ENCODE measurements around the gene ADAMTS6. TPM values are rescaled to one million over a fixed set of nuclear protein-coding genes. Genes with fewer than 3 reads are reported as not detected.

Gene ADAMTS6
- total RNA-seq, 1 experiment from 2014 or later = 2.8 TPM

GRCh38 chr5:65229841-65230240, 251.9 kb downstream of the ADAMTS6 start:
- no peak for ATAC-seq
- DNase-seq (ENCODE audit: low spot score) = no peak
- POLR2A ChIA-PET = no interaction called here
- Mint-ChIP-seq H3K27me3 (ENCODE audit: low read depth) (no peaks in the 10 kb centered on the region), H3K36me3 (peaks cover 32% of the 10 kb centered on the region), H3K4me3 (no peak overlapping the region), H3K27ac (no peak overlapping the region), H3K4me1 (no peaks in the 10 kb centered on the region), H3K9me3 (peaks cover 47% of the 10 kb centered on the region)
- TF ChIP-seq FOXP4 (CRISPR knock-in tag; IDR thresholded peaks at IDR 0.05) = no peak
- no peak for TF ChIP-seq SOX15 (CRISPR knock-in tag; IDR thresholded peaks at IDR 0.05)
- no peak for TF ChIP-seq MXD4 (CRISPR knock-in tag; IDR thresholded peaks at IDR 0.05; ENCODE audit: borderline replicate concordance)
- TF ChIP-seq NR3C1 (CRISPR knock-in tag; conservative IDR thresholded peaks at IDR 0.05; ENCODE audit: low read depth) = no peak
- TF ChIP-seq RELA (CRISPR knock-in tag; IDR thresholded peaks at IDR 0.05; ENCODE audit: borderline replicate concordance) = no peak
- CTCF ChIA-PET = no interaction called here

GRCh38 chr5:65213921-65214525, 267.7 kb downstream of the ADAMTS6 start:
- DNase-seq (ENCODE audit: low spot score) (peak; percentile 30), ATAC-seq (peak; percentile 95)
- ChIA-PET POLR2A (interaction anchor here (0.6 kb wide), 1 partner anchor 159 kb away, joined by 4 read pairs; no protein-coding TSS in a partner anchor), CTCF (interaction anchor here (1.0 to 1.2 kb wide), 3 partner anchors 16 to 268 kb away, joined by 3 to 5 read pairs (median 3); partner anchors contain the start of gene ADAMTS6)
- Mint-ChIP-seq H3K4me3 (no peak overlapping the region), H3K36me3 (0 out of 2 replicates have a peak, but pooled peaks cover 2% of the 10 kb centered on the region), H3K27me3 (ENCODE audit: low read depth) (no peaks in the 10 kb centered on the region), H3K4me1 (peaks cover 30% of the 10 kb centered on the region), H3K27ac (peak overlapping the region; percentile 58; the same call in 1 of the 2 replicates), H3K9me3 (peaks cover 13% of the 10 kb centered on the region)
- TF ChIP-seq, protein P1, sequence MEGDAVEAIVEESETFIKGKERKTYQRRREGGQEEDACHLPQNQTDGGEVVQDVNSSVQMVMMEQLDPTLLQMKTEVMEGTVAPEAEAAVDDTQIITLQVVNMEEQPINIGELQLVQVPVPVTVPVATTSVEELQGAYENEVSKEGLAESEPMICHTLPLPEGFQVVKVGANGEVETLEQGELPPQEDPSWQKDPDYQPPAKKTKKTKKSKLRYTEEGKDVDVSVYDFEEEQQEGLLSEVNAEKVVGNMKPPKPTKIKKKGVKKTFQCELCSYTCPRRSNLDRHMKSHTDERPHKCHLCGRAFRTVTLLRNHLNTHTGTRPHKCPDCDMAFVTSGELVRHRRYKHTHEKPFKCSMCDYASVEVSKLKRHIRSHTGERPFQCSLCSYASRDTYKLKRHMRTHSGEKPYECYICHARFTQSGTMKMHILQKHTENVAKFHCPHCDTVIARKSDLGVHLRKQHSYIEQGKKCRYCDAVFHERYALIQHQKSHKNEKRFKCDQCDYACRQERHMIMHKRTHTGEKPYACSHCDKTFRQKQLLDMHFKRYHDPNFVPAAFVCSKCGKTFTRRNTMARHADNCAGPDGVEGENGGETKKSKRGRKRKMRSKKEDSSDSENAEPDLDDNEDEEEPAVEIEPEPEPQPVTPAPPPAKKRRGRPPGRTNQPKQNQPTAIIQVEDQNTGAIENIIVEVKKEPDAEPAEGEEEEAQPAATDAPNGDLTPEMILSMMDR (IDR thresholded peaks at IDR 0.05) = peak; percentile 48; the same call in 1 of the 2 replicates
- TF ChIP-seq TEAD4 (CRISPR knock-in tag; IDR thresholded peaks at IDR 0.05) = no peak

- ChIA-PET CTCF (no interaction called here), POLR2A (no interaction called here)
These were observed 272.4 kb downstream of the ADAMTS6 start for GRCh38 chr5:65209341-65209740.

More at GRCh38 chr5:65209341-65209740, 272.4 kb downstream of the ADAMTS6 start:
- ATAC-seq (no peak), DNase-seq (ENCODE audit: low spot score) (no peak)
- Mint-ChIP-seq H3K4me1 (peaks cover 7% of the 10 kb centered on the region), H3K27me3 (ENCODE audit: low read depth) (no peaks in the 10 kb centered on the region), H3K4me3 (no peak overlapping the region), H3K27ac (no peak overlapping the region), H3K9me3 (peaks cover 20% of the 10 kb centered on the region), H3K36me3 (peaks cover 8% of the 10 kb centered on the region; the same call in 1 of the 2 replicates)
- TF ChIP-seq, protein P2, sequence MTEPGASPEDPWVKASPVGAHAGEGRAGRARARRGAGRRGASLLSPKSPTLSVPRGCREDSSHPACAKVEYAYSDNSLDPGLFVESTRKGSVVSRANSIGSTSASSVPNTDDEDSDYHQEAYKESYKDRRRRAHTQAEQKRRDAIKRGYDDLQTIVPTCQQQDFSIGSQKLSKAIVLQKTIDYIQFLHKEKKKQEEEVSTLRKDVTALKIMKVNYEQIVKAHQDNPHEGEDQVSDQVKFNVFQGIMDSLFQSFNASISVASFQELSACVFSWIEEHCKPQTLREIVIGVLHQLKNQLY (CRISPR knock-in tag; IDR thresholded peaks at IDR 0.05) = no peak
- no peak for TF ChIP-seq ZNF219 (CRISPR knock-in tag; IDR thresholded peaks at IDR 0.05; ENCODE audit: borderline replicate concordance)
- no peak for TF ChIP-seq ZNF138 (CRISPR knock-in tag; conservative IDR thresholded peaks at IDR 0.05)
- TF ChIP-seq, protein P3, sequence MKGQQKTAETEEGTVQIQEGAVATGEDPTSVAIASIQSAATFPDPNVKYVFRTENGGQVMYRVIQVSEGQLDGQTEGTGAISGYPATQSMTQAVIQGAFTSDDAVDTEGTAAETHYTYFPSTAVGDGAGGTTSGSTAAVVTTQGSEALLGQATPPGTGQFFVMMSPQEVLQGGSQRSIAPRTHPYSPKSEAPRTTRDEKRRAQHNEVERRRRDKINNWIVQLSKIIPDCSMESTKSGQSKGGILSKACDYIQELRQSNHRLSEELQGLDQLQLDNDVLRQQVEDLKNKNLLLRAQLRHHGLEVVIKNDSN (CRISPR knock-in tag; IDR thresholded peaks at IDR 0.05) = no peak
- TF ChIP-seq ZNF512 (CRISPR knock-in tag; IDR thresholded peaks at IDR 0.05; ENCODE audit: borderline replicate concordance) = no peak
- TF ChIP-seq ZSCAN18 (CRISPR knock-in tag; IDR thresholded peaks at IDR 0.05) = no peak
